NCI-H2227 (cell line): ENCODE data around the gene FIBIN.

ENCODE experiments used
- DNase-seq: peaks from one replicate; lab custom pipeline; 2025; ENCODE audit not compliant: unreplicated experiment; lab: John Stamatoyannopoulos, UW

The FIBIN gene

DNA sequence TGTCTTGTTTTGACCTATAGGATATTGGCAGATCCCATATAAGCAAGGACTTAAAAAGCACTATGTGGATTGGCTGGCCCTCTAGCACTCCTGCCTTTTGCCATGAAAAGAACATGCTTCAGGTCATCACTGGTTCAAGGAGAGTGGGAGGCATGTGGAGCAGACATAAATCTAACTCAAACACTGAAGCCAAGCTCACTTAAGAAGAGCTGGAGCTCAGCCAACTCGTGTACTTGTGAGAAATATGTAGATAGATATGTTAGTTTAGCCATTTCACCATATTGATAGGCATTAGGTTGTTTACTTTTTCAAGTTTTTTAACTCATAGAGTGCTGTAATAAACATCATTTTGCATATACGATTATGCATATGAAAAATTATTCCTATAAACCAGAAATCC is 26.8 kb downstream of the FIBIN start:
- DNase-seq, result no peak

DNA sequence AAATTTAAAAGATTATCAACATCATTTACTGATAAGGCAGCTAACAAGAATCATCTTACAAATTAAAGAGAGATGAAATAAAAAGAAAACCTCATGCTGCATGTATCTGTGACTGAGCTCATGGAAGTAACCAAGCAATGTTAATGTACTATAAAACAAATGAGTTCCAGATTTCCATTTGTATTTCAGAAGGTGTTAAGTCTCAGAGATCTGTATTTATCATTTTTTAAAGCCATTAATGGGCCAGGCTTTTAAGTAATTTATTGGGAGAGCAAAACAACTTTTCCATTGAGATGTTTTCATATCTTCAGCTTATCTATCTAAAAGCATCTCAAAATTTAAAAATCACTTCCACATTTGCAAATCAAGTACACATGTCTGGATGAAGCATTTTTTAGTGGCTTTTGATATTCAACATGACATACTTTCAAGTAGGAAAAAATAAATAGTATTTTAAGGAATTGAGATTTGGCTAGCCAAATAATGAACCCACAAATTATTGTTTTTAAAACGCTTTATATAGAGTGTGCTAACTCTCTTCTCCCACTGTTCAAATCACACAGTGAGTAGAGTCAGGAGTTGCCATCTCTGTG is 28.8 kb downstream of the FIBIN start:
- DNase-seq, result no peak

- no peak for DNase-seq
Measured at GRCh38 chr11:27024865-27025264, 31.0 kb downstream of the FIBIN start.

DNA sequence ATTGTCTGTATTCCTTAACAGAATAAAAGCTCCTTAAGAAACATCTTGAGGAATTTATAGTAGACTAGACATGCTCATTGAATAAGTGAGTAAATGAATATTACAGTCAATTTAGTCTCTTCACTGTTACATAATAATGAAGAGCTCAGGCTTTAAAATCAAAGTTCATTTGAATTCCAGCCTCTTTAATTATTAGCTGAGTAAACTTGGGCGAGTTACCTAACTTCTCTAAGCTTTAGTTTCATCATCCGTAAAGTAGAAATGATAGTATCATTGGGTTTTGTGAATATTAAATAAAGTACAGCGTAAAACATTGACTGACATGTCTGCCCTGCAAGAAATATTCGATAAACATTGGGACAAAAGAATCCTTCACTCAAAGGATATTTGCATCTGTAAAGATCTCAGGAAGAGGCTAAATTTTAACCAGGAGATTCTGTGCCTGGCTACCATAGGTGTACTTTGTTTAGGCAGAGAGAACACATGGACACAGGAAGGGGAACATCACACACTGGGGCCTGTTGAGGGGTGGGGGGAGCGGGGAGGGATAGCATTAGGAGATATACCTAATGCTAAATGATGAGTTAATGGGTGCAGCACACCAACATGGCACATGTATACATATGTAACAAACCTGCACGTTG is 31.5 kb downstream of the FIBIN start:
- DNase-seq, result no peak

DNA sequence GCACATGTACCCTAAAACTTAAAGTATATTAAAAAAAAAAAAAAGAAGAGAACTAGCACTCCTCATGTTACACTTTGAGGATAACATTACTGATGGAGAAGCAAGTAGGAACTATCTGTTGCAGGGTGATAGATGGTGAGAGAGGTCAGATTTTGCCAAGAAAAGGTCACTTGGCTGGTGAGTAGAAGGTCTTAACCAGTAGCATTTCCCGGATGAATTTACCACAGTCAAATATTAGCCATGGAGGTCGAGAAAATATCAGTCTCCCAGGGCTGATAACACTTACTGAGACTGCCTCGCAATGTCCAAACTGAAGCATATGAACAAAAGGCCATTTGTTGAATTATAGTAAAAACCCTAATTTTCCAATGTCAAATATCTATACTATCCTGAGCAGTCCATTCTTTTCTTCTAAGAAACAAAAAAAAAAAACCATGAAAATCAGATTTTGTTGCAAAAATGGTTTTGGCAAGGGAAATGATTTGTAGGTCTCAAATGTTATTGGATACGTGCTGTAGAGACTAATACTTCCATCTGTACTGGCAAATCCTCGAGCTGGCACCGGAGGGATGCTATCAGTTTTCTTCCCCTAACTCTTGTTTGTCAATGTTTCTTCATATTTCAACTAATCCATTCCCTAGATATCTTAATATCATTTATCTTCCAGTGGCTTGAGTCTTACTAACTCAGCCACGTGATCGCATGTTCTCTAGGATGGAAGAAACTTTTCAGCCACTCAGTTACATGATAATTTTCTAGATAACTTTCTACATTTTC is 32.2 kb downstream of the FIBIN start:
- DNase-seq, result no peak

GRCh38 chr11:27028561-27028965 is 34.7 kb downstream of the FIBIN start:
- no peak for DNase-seq

GRCh38 chr11:27029966-27030365 is 36.1 kb downstream of the FIBIN start:
- no peak for DNase-seq

GRCh38 chr11:27031754-27032153 is 37.8 kb downstream of the FIBIN start:
- no peak for DNase-seq

DNA sequence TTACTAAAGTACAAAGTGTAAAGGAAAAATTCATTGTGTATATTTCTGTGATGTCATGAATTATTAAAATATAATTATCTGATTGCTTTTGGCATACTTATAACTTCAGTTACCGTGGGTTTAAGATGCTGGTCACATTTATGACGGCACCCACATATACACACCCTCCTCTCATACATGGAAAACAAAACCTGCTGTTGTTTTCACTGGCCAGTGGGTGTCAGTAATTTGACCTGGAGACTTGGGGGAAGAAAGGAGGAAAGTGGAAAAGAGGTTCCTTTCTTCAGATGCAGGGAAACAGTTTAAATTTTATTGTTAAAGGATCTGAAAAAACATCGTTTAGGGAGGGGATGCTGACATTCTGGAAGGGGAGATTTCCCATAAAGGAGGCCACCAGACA is 46.0 kb downstream of the FIBIN start:
- no peak for DNase-seq

GRCh38 chr11:27040302-27041115 is 46.6 kb downstream of the FIBIN start, which contains the start of gene BBOX1:
TSS of gene BBOX1 (plus strand) at chr11:27040815. CDS start at chr11:27055431, 14,616 bp downstream.
- DNase-seq, result peak; percentile 6

DNA sequence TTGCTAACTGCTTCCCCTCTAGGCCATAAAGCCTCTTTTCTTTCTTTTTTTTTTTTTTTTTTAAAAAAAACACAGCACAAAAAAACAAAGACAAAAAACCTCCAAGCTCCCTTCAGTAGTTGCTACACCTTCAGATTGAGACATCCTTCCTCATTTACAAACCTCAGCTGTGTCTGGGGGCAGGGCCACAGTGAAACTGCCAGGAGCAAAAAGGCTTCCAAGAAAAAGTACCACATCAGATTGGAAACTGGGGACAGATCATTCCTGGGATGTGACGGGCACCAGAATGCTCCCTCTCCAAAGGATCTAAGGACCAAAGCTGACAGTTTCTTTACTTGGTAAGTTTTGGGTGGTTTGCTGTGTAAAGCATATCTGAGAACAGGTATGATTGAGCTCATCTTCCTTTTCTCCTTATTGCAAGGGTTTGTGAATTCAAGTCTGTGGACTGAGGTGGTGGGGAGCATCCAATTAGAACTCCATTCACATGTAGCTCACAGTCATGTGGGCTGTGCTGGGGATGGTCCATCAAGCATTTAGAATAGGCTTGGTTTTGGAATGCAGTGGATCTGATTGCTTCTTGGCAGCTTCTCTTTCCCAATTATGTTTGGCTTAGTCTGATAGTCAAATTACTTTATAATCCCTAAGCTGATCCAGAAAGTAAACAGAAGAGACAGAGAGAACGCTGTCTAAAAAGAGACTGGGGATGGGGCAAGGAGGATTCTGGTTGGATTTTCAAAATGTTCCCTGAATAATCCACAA is 47.4 kb downstream of the FIBIN start:
- no peak for DNase-seq
